GM10266 (cell line): Measurements from ENCODE around the gene ENTHD1.

Experiments used
- DNase-seq: peaks from one replicate; pipeline ENCODE4 v3.0.0; 2012; ENCODE audit errors: extremely low spot score
- TF ChIP-seq, protein P1 (sequence below): IDR thresholded peaks from 2 replicates; pipeline ENCODE4 v1.5.1; 2012; ENCODE audit warnings: mild to moderate bottlenecking, low read depth; ENCODE audit not compliant: control insufficient read depth, insufficient read depth; ENCODE audit errors: missing control alignments

Gene ENTHD1, protein sequence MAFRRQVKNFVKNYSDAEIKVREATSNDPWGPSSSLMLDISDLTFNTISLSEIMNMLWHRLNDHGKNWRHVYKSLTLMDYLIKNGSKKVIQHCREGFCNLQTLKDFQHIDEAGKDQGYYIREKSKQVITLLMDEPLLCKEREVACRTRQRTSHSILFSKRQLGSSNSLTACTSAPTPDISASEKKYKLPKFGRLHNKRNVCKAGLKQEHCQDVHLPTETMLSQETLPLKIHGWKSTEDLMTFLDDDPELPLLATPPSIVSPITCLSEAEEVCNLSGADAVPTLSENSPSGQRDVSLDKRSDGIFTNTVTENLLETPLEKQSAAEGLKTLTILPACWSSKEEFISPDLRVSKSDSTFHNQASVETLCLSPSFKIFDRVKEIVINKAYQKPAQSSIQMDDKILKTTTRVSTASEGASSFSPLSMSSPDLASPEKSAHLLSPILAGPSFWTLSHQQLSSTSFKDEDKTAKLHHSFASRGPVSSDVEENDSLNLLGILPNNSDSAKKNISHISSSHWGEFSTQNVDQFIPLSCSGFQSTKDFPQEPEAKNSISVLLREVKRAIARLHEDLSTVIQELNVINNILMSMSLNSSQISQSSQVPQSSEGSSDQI

DNA sequence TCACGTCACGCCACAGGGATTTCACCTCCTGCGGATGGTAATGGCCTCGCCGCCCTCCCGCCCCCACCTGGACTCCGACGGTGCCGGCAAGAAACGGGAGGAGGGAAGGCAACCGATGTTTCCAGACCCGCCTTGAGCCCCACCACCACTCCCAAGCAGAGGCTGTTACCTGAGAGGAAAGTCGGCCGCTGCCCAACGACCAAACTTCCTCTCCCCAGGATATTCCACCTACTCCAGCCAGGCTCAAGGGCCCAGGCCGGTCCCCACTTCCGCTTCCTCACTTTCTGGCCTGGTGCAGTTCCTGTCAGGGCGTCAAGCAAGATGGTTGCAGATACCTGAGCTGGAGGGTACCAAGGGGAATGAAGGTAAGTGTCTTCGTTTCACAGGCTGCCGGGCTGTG, at the start of gene ENTHD1:
ENTHD1 (minus strand) TSS at position 235 of the 400 bp plus-strand sequence. CDS start 6,012 bp downstream, outside the sequence.
- no peak for DNase-seq
- TF ChIP-seq, protein P1, sequence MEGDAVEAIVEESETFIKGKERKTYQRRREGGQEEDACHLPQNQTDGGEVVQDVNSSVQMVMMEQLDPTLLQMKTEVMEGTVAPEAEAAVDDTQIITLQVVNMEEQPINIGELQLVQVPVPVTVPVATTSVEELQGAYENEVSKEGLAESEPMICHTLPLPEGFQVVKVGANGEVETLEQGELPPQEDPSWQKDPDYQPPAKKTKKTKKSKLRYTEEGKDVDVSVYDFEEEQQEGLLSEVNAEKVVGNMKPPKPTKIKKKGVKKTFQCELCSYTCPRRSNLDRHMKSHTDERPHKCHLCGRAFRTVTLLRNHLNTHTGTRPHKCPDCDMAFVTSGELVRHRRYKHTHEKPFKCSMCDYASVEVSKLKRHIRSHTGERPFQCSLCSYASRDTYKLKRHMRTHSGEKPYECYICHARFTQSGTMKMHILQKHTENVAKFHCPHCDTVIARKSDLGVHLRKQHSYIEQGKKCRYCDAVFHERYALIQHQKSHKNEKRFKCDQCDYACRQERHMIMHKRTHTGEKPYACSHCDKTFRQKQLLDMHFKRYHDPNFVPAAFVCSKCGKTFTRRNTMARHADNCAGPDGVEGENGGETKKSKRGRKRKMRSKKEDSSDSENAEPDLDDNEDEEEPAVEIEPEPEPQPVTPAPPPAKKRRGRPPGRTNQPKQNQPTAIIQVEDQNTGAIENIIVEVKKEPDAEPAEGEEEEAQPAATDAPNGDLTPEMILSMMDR: no peak

DNA sequence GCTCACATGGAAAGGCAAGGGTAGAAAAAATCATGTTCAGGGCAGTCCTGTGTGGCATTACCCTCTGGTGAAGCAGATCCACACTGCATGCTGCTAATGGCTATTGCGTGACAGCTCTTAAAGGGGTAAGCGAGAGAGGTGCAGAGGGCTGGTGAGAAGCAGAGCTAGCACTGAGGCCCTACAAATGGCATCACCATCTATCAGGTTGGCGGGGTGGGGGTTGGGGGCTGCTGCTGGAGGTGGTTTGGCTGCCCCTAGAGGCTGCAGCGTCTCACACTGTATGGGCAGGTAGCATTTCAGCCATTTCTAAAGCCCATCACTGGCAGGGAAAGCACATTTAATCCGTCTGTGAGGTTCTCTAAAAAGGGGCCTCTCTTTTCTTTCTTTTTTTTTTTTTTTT, 49.8 kb upstream of the ENTHD1 start:
- no peak for DNase-seq
- TF ChIP-seq, protein P1: no peak

DNA sequence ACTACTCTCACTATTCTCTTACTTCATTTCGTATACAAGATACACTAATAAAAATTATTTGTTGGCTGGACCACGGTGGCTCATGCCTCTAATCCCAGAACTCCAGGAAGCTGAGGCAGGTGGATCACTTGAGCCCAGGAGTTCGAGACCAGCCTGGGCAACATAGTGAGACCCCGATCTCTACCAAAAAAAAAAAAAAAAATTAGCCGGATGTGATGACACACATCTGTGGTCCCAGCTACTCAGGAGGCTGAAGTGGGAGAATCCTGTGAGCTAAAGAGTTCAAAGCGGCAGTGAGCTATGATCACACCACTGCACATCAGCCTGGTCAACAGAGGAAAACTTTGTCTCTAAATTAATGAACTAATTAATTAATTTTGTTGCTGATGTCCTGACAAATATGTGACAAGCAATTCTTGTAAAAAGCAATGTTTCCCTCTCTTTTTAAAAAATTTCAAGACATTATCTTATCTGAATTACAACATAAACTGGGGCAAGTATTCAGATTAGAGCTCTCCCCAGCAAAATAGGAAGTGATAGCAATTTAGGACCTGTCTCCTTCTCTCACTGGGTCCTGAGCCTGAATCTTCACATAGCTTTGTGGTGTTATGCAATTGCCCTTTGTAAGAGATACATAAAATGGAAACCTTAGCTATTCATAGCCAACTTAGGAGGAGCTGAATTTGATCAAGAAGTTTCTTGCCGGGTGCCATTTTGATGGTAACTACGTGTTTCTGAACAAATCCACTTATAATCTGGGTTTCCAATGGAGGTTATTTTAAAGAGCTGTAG, 49.1 kb upstream of the ENTHD1 start:
- TF ChIP-seq, protein P1: no peak

DNA sequence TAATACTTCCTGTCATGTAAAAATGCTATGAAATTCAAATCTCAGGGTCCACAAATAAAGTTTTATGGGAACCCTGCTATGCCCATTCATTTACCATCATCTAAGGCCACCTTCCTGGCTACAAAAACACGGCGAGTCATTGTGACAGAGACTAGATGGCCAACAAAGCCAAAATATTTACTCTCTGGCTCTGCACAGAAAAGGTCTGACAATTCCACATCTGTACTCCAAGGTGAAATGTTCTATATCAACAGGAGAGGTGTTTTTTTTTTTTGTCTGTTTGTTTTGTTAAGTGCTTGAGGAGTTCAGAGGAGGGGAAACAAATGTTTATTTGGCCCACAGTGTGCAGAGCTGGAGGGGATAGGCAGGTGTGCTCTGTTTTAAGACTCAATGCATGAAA, 48.0 kb upstream of the ENTHD1 start:
- TF ChIP-seq, protein P1: no peak
- no peak for DNase-seq

More for the DNA sequence above, 49.1 kb upstream of the ENTHD1 start:
- DNase-seq: no peak

DNA sequence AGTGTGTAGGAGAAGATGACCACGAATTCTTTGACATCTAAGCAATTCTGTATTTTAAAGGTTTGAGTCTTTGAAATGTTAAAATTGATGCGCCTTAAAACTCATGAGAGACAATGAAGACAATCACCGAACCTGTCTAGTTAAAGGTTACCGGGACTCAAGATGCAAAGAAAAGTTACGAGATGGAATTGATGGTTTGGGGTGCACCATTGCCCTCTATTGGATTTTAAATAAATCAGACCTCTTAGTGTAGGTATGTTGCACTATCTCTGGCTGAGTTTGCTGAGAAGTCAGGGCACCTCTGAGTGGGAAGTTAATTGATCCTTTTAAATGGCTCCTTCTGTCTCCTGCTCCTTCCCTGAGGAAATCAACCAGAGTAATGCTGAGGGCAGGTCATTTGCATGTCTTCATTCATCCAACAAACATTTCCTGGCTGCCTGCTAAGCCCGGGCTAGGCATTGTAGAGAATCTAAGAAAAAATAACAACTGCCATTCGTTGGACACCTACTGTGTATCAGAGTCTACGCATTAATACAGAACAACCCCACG, 47.3 kb upstream of the ENTHD1 start:
- TF ChIP-seq, protein P1: no peak
- DNase-seq: no peak

DNA sequence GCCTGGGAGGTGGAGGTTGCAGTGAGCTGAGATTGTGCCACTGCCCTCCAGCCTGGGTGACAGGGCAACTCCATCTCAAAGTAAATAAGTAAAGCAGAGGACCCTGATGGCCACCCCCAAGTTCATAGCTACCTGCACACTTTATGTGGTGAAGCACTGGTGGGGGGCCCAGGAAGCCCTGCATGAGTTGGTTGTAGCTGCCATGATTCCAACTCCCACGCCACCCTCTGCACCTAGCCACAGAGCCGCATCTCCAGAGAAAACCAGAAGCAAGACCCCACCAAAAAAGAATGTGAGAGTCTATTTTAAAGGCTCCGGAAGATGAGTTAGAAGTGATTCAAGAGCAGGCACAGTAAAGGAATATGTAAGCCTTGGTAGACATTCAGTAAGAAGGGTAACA, 46.3 kb upstream of the ENTHD1 start:
- TF ChIP-seq, protein P1: no peak
- DNase-seq: no peak
